Mesendoderm (in vitro differentiated cells): ENCODE measurements around the gene NPSR1.
"Not testable (repeated sequence)": the region's sequence is repeated elsewhere in the genome, so short reads cannot be mapped to it uniquely, and the experiment has no call there.

Experiments used
- DNase-seq: peaks from one replicate; pipeline ENCODE4 v3.0.0; 2013
- H2AK5ac ChIP-seq: 2 replicates; pipeline ENCODE4 v1.6.1; 2013; ENCODE audit warnings: low read length, inconsistent platforms
- H2BK120ac ChIP-seq: 2 replicates; pipeline ENCODE4 v1.6.1; 2013; ENCODE audit warnings: low read depth, mild to moderate bottlenecking, low read length, moderate library complexity, mixed read lengths
- H2BK15ac ChIP-seq: replicated peaks from 2 replicates; pipeline ENCODE4 v1.6.1; 2013; ENCODE audit warnings: low read depth, mild to moderate bottlenecking, moderate library complexity
- H2BK5ac ChIP-seq: 2 replicates; pipeline ENCODE4 v1.6.1; 2013; ENCODE audit warnings: low read length, inconsistent platforms
- H3K18ac ChIP-seq: 2 replicates; pipeline ENCODE4 v1.6.1; 2013; ENCODE audit warnings: mild to moderate bottlenecking, low read length, mixed read lengths
- H3K23ac ChIP-seq: one replicate; pipeline ENCODE4 v1.6.1; 2013; ENCODE audit warnings: low read length
- H3K27ac ChIP-seq: 2 replicates; pipeline ENCODE4 v1.5.1; 2013; ENCODE audit warnings: low read depth, mild to moderate bottlenecking, inconsistent platforms, low read length, moderate library complexity
- H3K27me3 ChIP-seq: 2 replicates; pipeline ENCODE4 v1.6.1; 2013; ENCODE audit warnings: low read length, control low read depth, mild to moderate bottlenecking, inconsistent platforms; ENCODE audit not compliant: insufficient read depth, poor library complexity
- H3K36me3 ChIP-seq: 2 replicates; pipeline ENCODE4 v1.6.1; 2013; ENCODE audit warnings: low read length, inconsistent platforms; ENCODE audit not compliant: control insufficient read depth, insufficient read depth
- H3K4ac ChIP-seq: one replicate; pipeline ENCODE4 v1.6.1; 2013; ENCODE audit warnings: low read depth, mild to moderate bottlenecking, low read length, moderate library complexity
- H3K4me1 ChIP-seq: 2 replicates; pipeline ENCODE4 v1.6.1; 2013; ENCODE audit warnings: low read depth, low read length, inconsistent platforms; ENCODE audit not compliant: control insufficient read depth
- H3K4me2 ChIP-seq: 2 replicates; pipeline ENCODE4 v1.6.1; 2013; ENCODE audit warnings: low read length
- H3K4me3 ChIP-seq: 2 replicates; pipeline ENCODE4 v1.5.1; 2013; ENCODE audit warnings: mild to moderate bottlenecking, low read length
- H3K56ac ChIP-seq: one replicate; pipeline ENCODE4 v1.6.1; 2013; ENCODE audit warnings: low read length
- H3K79me1 ChIP-seq: 2 replicates; pipeline ENCODE4 v1.6.1; 2013; ENCODE audit warnings: low read length, inconsistent platforms
- H3K79me2 ChIP-seq: 2 replicates; pipeline ENCODE4 v1.6.1; 2013; ENCODE audit warnings: mild to moderate bottlenecking, low read length; ENCODE audit not compliant: control insufficient read depth, insufficient read depth
- H3K9ac ChIP-seq: 2 replicates; pipeline ENCODE4 v1.6.1; 2013; ENCODE audit warnings: low read length, inconsistent platforms
- H4K5ac ChIP-seq: one replicate; pipeline ENCODE4 v1.6.1; 2013; ENCODE audit warnings: low read length
- H4K8ac ChIP-seq: one replicate; pipeline ENCODE4 v1.6.1; 2013; ENCODE audit warnings: low read depth, mild to moderate bottlenecking, control low read depth, low read length, moderate library complexity
- WGBS: extraction: QIAGEN DNeasy Blood & Tissue Kit; methylation state at CpG from one replicate; pipeline ENCODE4 v1.1.7; 2013; ENCODE audit warnings: low lambda C conversion rate, missing lambda C conversion rate; ENCODE audit not compliant: insufficient coverage; ENCODE audit errors: extremely low coverage; 5-methylcytosine and 5-hydroxymethylcytosine counted together

The NPSR1 gene

GRCh38 chr7:34628618-34629017, 29.4 kb upstream of the NPSR1 start:
- not testable (repeated sequence) for H3K27ac ChIP-seq, H3K4me1 ChIP-seq, H3K79me1 ChIP-seq, H3K4me2 ChIP-seq, H4K8ac ChIP-seq, H2BK120ac ChIP-seq, H4K5ac ChIP-seq, H3K4me3 ChIP-seq, H3K18ac ChIP-seq, H3K9ac ChIP-seq, H2AK5ac ChIP-seq, H3K79me2 ChIP-seq, H3K36me3 ChIP-seq, H2BK5ac ChIP-seq, H2BK15ac ChIP-seq, H3K56ac ChIP-seq, H3K23ac ChIP-seq, DNase-seq, H3K4ac ChIP-seq, H3K27me3 ChIP-seq
- no CpG with 5 or more reads among the region's 4 CpGs for WGBS

DNA sequence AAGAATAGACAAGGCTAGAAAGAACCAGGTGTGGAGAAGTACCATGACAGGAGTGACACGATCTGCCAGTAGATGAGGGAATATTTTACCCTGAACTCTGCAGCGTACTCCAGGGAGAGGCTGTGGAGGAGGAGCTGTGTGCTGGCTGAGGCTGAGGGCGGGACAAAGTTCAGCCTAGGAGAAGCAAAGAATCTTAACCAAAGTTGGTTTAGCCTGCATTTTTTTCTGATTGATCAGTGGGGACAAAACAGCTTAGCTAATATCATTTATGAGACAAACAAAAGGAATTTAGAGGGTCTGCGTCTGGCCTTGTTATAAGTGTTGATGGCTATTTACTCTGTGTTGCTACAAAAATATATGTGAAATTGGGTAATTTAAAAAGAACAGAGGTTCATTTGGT, 5.2 kb upstream of the NPSR1 start:
- no peak for DNase-seq
- Histone ChIP-seq H3K27me3 (no peaks in the 10 kb centered on the region), H3K27ac (no peak overlapping the region), H2BK120ac (no peak overlapping the region), H3K4me1 (no peaks in the 10 kb centered on the region), H3K9ac (no peak overlapping the region), H2BK5ac (no peak overlapping the region), H3K4me2 (no peak overlapping the region), H2BK15ac (no peak overlapping the region), H3K56ac (no peak overlapping the region), H3K4me3 (no peak overlapping the region), H3K79me1 (no peaks in the 10 kb centered on the region), H4K8ac (no peak overlapping the region), H4K5ac (no peak overlapping the region), H3K23ac (no peak overlapping the region), H3K18ac (no peak overlapping the region), H3K36me3 (no peaks in the 10 kb centered on the region), H3K79me2 (no peaks in the 10 kb centered on the region), H3K4ac (no peak overlapping the region), H2AK5ac (no peak overlapping the region)
- no CpG with 5 or more reads among the region's 4 CpGs for WGBS

- no peaks in the 10 kb centered on the region for H3K79me1 ChIP-seq
- H2BK15ac ChIP-seq: no peak overlapping the region
- H3K4me1 ChIP-seq: no peaks in the 10 kb centered on the region
- H3K18ac ChIP-seq: no peak overlapping the region
- no peak overlapping the region for H3K4me3 ChIP-seq
- H3K79me2 ChIP-seq: no peaks in the 10 kb centered on the region
- no peak overlapping the region for H3K23ac ChIP-seq
- H3K27ac ChIP-seq: no peak overlapping the region
- H3K4ac ChIP-seq: no peak overlapping the region
- no peak overlapping the region for H2BK5ac ChIP-seq
- WGBS: no CpG with 5 or more reads among the region's 1 CpG
- H4K5ac ChIP-seq: no peak overlapping the region
- H3K27me3 ChIP-seq: no peaks in the 10 kb centered on the region
- H3K56ac ChIP-seq: no peak overlapping the region
- H3K4me2 ChIP-seq: no peak overlapping the region
- no peak overlapping the region for H4K8ac ChIP-seq
- no peaks in the 10 kb centered on the region for H3K36me3 ChIP-seq
- no peak overlapping the region for H2AK5ac ChIP-seq
- H2BK120ac ChIP-seq: no peak overlapping the region
- no peak overlapping the region for H3K9ac ChIP-seq
- DNase-seq: no peak
Measured at GRCh38 chr7:34653787-34654186, 4.2 kb upstream of the NPSR1 start.

GRCh38 chr7:34655384-34655783, 2.6 kb upstream of the NPSR1 start:
- Histone ChIP-seq H3K4me2 (no peak overlapping the region), H3K56ac (no peak overlapping the region), H3K23ac (no peak overlapping the region), H2BK5ac (no peak overlapping the region), H3K27me3 (no peaks in the 10 kb centered on the region), H2BK120ac (no peak overlapping the region), H3K79me1 (no peaks in the 10 kb centered on the region), H3K79me2 (no peaks in the 10 kb centered on the region), H3K36me3 (no peaks in the 10 kb centered on the region), H2AK5ac (no peak overlapping the region), H3K4ac (no peak overlapping the region), H4K5ac (no peak overlapping the region), H3K18ac (no peak overlapping the region), H3K4me3 (no peak overlapping the region), H3K4me1 (no peaks in the 10 kb centered on the region), H2BK15ac (no peak overlapping the region), H3K9ac (no peak overlapping the region), H3K27ac (no peak overlapping the region), H4K8ac (no peak overlapping the region)
- WGBS: no CpG with 5 or more reads among the region's 1 CpG
- DNase-seq: no peak

- Histone ChIP-seq H3K9ac (no peak overlapping the region), H3K18ac (no peak overlapping the region), H3K27me3 (no peaks in the 10 kb centered on the region), H3K79me1 (no peaks in the 10 kb centered on the region), H3K4me2 (no peak overlapping the region), H3K56ac (no peak overlapping the region), H3K36me3 (no peaks in the 10 kb centered on the region), H3K23ac (no peak overlapping the region), H3K4ac (no peak overlapping the region), H2BK15ac (no peak overlapping the region), H3K4me3 (no peak overlapping the region), H2BK5ac (no peak overlapping the region), H2AK5ac (no peak overlapping the region), H3K4me1 (no peaks in the 10 kb centered on the region), H2BK120ac (no peak overlapping the region), H4K5ac (no peak overlapping the region), H3K27ac (no peak overlapping the region), H3K79me2 (no peaks in the 10 kb centered on the region), H4K8ac (no peak overlapping the region)
- WGBS: no CpG with 5 or more reads among the region's 2 CpGs
- no peak for DNase-seq
Measured at GRCh38 chr7:34656041-34656440, 2.0 kb upstream of the NPSR1 start.

DNA sequence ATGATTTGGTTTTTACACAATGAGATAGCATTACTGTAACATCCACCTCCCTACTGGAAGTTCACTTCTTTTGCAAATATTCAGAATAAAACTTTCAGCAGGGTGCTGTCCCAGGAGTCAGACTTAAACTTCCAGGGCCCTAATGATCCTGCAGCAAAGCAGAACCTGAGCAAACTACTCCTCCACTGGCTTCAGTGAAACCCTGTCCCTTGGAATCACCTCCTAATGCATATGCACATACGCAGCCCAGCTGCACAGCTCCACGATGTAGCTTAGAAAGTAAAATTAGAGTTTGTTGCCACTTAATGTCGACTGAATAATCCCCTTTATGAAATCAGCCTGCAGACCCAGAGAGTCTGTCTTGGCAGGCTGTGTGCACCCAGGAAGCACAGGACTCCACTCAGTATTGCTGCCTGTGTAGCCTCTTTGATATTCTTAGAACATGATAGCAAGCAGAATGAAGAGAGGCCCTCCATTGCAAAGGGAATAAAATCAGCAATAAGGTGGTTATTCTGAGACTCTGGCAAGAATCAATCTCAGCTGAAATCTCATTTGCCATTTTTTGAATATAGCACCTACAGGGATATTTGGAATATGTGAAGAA, 1.6 kb downstream of the NPSR1 start:
- no peak overlapping the region for H3K4me3 ChIP-seq
- H2BK5ac ChIP-seq: no peak overlapping the region
- H3K79me1 ChIP-seq: no peaks in the 10 kb centered on the region
- H3K27me3 ChIP-seq: no peaks in the 10 kb centered on the region
- H4K8ac ChIP-seq: no peak overlapping the region
- no peak for DNase-seq
- H3K79me2 ChIP-seq: no peaks in the 10 kb centered on the region
- no peak overlapping the region for H3K27ac ChIP-seq
- no peak overlapping the region for H3K56ac ChIP-seq
- no peak overlapping the region for H3K9ac ChIP-seq
- H3K4me2 ChIP-seq: no peak overlapping the region
- no CpG with 5 or more reads among the region's 3 CpGs for WGBS
- H2BK15ac ChIP-seq: no peak overlapping the region
- H3K4ac ChIP-seq: no peak overlapping the region
- H2AK5ac ChIP-seq: no peak overlapping the region
- no peak overlapping the region for H3K23ac ChIP-seq
- H4K5ac ChIP-seq: no peak overlapping the region
- H3K36me3 ChIP-seq: no peaks in the 10 kb centered on the region
- H3K4me1 ChIP-seq: no peaks in the 10 kb centered on the region
- H2BK120ac ChIP-seq: no peak overlapping the region
- no peak overlapping the region for H3K18ac ChIP-seq
